GM12878 (cell line): ENCODE measurements around the gene PSMC3IP. TPM values are rescaled to one million over a fixed set of nuclear protein-coding genes. Genes with fewer than 3 reads are reported as not detected.

Source experiments
- ATAC-seq: fragments of 200-7000 bp; cut with Tn5 transposase; 3 replicates; pipeline ENCODE4 v1.9.1; 2020; ENCODE audit warnings: mild to moderate bottlenecking, moderate library complexity
- BruUV-seq: library from RNA; stranded (reverse); fragments of 400-500 nt; replicated peaks from 2 replicates; lab custom pipeline; 2021; lab: Mats Ljungman, UMichigan
- CTCF ChIA-PET: fragments of 300-600 bp; sonication (Branson Sonifier 250); formaldehyde crosslinking; extraction: SDS; loops from one replicate; lab custom pipeline; 2021; ENCODE audit warnings: inconsistent platforms; lab: Yijun Ruan, JAX
- POLR2A ChIA-PET: fragments of 350-600 bp; formaldehyde crosslinking; extraction: SDS; loops from one replicate; lab custom pipeline; 2021; ENCODE audit warnings: inconsistent platforms; lab: Charles Lee
- RAD21 ChIA-PET: fragments of 300-600 bp; sonication (Branson Sonifier 250); formaldehyde crosslinking; loops from one replicate; lab custom pipeline; 2023; ENCODE audit warnings: antibody characterized with exemption; ENCODE audit not compliant: unreplicated experiment; lab: Charles Lee
- SMC1A ChIA-PET: fragments of 300-600 bp; sonication (Branson Sonifier 250); formaldehyde crosslinking; loops from one replicate; lab custom pipeline; 2023; ENCODE audit not compliant: unreplicated experiment, uncharacterized antibody; lab: Charles Lee
- DNase-seq: peaks from one replicate; pipeline ENCODE4 v3.0.0-alpha.2; 2011; ENCODE audit warnings: low read depth, low spot score
- FAIRE-seq: peaks from 3 replicates; lab custom pipeline; 2011; peaks lifted over from hg19 to GRCh38; lab: Jason Lieb, UNC
- H2AFZ ChIP-seq: 2 replicates; pipeline ENCODE4 v1.6.0; 2011; ENCODE audit warnings: low read depth, low read length, control low read depth; ENCODE audit not compliant: control insufficient read depth
- H3K27ac ChIP-seq: 2 replicates; pipeline ENCODE4 v1.5.1; 2011; ENCODE audit warnings: control low read depth; ENCODE audit not compliant: control insufficient read depth, insufficient read depth
- H3K27me3 ChIP-seq, 2 experiments: replicated peaks in 1 of 2; 2 replicates each; pipeline versions ENCODE4 v1.6.0 to v1.6.1; 2011; ENCODE audit warnings: low read length in 1 of 2; ENCODE audit not compliant: control insufficient read depth in 2 of 2, insufficient read depth in 2 of 2
- H3K36me3 ChIP-seq, 2 experiments: 2 replicates each; pipeline ENCODE4 v1.5.1; 2011; ENCODE audit warnings: low read length in 1 of 2; ENCODE audit not compliant: control insufficient read depth in 2 of 2, insufficient read depth in 2 of 2
- H3K4me1 ChIP-seq: 2 replicates; pipeline ENCODE4 v1.6.1; 2011; ENCODE audit warnings: mild to moderate bottlenecking, low read length, moderate library complexity, mixed read lengths; ENCODE audit not compliant: control insufficient read depth, insufficient read depth
- H3K4me2 ChIP-seq: 2 replicates; pipeline ENCODE4 v1.6.0; 2011; ENCODE audit warnings: control low read depth; ENCODE audit not compliant: control insufficient read depth, insufficient read depth
- H3K4me3 ChIP-seq: fragments of 200-600 bp; sonication (generic); 2 replicates; pipeline ENCODE4 v1.5.1; 2016
- H3K79me2 ChIP-seq: 2 replicates; pipeline ENCODE4 v1.6.0; 2011; ENCODE audit warnings: low read length; ENCODE audit not compliant: control insufficient read depth, insufficient read depth
- H3K9ac ChIP-seq: 2 replicates; pipeline ENCODE4 v1.8.0; 2011; ENCODE audit warnings: low read length, control low read depth, mixed read lengths; ENCODE audit not compliant: control insufficient read depth, insufficient read depth
- H3K9me3 ChIP-seq: replicated peaks from 3 replicates; pipeline ENCODE4 v1.5.1; 2011; ENCODE audit warnings: mild to moderate bottlenecking, low read length; ENCODE audit not compliant: control insufficient read depth, insufficient read depth
- H4K20me1 ChIP-seq: 2 replicates; pipeline ENCODE4 v1.6.0; 2011; ENCODE audit not compliant: control insufficient read depth, insufficient read depth
- ATF7 ChIP-seq: fragments of 450-650 bp; IDR thresholded peaks from 2 replicates; pipeline ENCODE4 v1.6.1; 2016; ENCODE audit warnings: low read depth, mild to moderate bottlenecking
- BCL11A ChIP-seq: IDR thresholded peaks from 2 replicates; pipeline ENCODE4 v1.6.1; 2011; ENCODE audit warnings: low read depth, low read length
- FOXM1 ChIP-seq: IDR thresholded peaks from 2 replicates; pipeline ENCODE4 v1.6.1; 2012; ENCODE audit warnings: low read depth, mild to moderate bottlenecking, inconsistent platforms, low read length, moderate library complexity
- IRF4 ChIP-seq: IDR thresholded peaks from 2 replicates; pipeline ENCODE4 v1.6.1; 2011; ENCODE audit warnings: low read depth, low read length
- NR2C2 ChIP-seq: IDR thresholded peaks from 2 replicates; pipeline ENCODE4 v1.6.1; 2011; ENCODE audit warnings: borderline replicate concordance, low read depth; ENCODE audit not compliant: control insufficient read depth, insufficient read length
- RELB ChIP-seq: fragments of 450-650 bp; IDR thresholded peaks from 2 replicates; pipeline ENCODE4 v1.6.1; 2017; ENCODE audit warnings: low read depth, mild to moderate bottlenecking, moderate library complexity
- SREBF1 ChIP-seq: IDR thresholded peaks from 2 replicates; pipeline ENCODE4 v1.6.1; 2012; ENCODE audit warnings: mild to moderate bottlenecking, low read length
- WGBS: methylation state at CpG from one replicate; pipeline ENCODE4 v1.1.6; 2016; ENCODE audit warnings: low lambda C conversion rate; ENCODE audit not compliant: insufficient replicate concordance, insufficient coverage; ENCODE audit errors: missing lambda C conversion rate; 5-methylcytosine and 5-hydroxymethylcytosine counted together
- in situ Hi-C: fragments of 300-500 bp; cut with MboI; formaldehyde crosslinking; loops from 9 replicates; pipeline ENCODE4 v1.14.3; 2018; ENCODE audit warnings: mixed read lengths
- intact Hi-C: fragments of 100-400 bp; cut with micrococcal nuclease; formaldehyde crosslinking; loops from one replicate; pipeline ENCODE4 v1.14.2; 2022; ENCODE audit not compliant: unreplicated experiment
- polyA plus RNA-seq, 11 experiments: library from polyadenylated mRNA; depleted of rRNA in 4 of 11; unstranded in 6 of 11; stranded (reverse) in 5 of 11; fragments of >200 nt; fragmentation: Nextera tagmentation in 4 of 11; fragmentation: Illumina TruSeq in 1 of 11; extraction: Ambion mirVana in 4 of 11; extraction: Trizol in 1 of 11; gene quantifications; 1 replicate in 1 of 11; 2 replicates in 10 of 11; pipeline versions ENCODE4 v1.2.1 to v1.2.3, GENCODE V29; 2011 to 2016; ENCODE audit warnings: inconsistent platforms in 2 of 11, missing spikeins in 2 of 11, low read depth in 1 of 11
- total RNA-seq, 4 experiments: library from RNA; depleted of rRNA in 3 of 4; stranded (reverse); fragments of >200 nt in 3 of 4; fragmentation: Illumina TruSeq in 1 of 4; extraction: Trizol in 1 of 4; gene quantifications; 2 replicates each; pipeline versions ENCODE4 v1.2.1 to v1.2.3, GENCODE V29; 2013 to 2021
- TF ChIP-seq, protein P1 (sequence below): IDR thresholded peaks from 2 replicates; pipeline ENCODE4 v1.6.1; 2012; ENCODE audit warnings: low read depth, low read length, improper control_type of control experiment

PSMC3IP gene
- total and polyA plus RNA-seq, 10 of the 15 experiments (the other 5 are each of a cell fraction or from before 2014, with no cell fraction given), result 6.8 to 34.5 (median 17.7) TPM

- H3K4me3 ChIP-seq, result no peak overlapping the region
- no peaks in the 10 kb centered on the region; a peak in 2 of 4 replicates for H3K36me3 ChIP-seq
- SMC1A ChIA-PET, result no interaction called here
- 79% methylated on average over 8 of the region's 8 CpGs for WGBS
- CTCF ChIA-PET, result interaction anchor here (1.7 kb wide), 1 partner anchor 136 kb away, joined by 6 read pairs; no protein-coding TSS in a partner anchor
- H3K79me2 ChIP-seq, result no peaks in the 10 kb centered on the region
- no peaks in the 10 kb centered on the region for H3K9me3 ChIP-seq
- RAD21 ChIA-PET, result no interaction called here
- H3K4me1 ChIP-seq, result peaks cover 11% of the 10 kb centered on the region
- in situ Hi-C loops, result no loop called here
- H4K20me1 ChIP-seq, result no peaks in the 10 kb centered on the region
- H3K27ac ChIP-seq, result no peak overlapping the region
- no TSS peak for BruUV-seq
- POLR2A ChIA-PET, result interaction anchor here (0.6 kb wide), 1 partner anchor 302 kb away, joined by 3 read pairs; no protein-coding TSS in a partner anchor
- ATAC-seq (no peak), DNase-seq (no peak)
- TF ChIP-seq IRF4 (no peak), FOXM1 (no peak), ATF7 (no peak), BCL11A (no peak), RELB (no peak), NR2C2 (no peak), SREBF1 (no peak)
- TF ChIP-seq, protein P1, sequence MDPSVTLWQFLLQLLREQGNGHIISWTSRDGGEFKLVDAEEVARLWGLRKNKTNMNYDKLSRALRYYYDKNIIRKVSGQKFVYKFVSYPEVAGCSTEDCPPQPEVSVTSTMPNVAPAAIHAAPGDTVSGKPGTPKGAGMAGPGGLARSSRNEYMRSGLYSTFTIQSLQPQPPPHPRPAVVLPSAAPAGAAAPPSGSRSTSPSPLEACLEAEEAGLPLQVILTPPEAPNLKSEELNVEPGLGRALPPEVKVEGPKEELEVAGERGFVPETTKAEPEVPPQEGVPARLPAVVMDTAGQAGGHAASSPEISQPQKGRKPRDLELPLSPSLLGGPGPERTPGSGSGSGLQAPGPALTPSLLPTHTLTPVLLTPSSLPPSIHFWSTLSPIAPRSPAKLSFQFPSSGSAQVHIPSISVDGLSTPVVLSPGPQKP, result no peak
- TF ChIP-seq, all 136 proteins: peak for 0
- intact Hi-C loops, result loop anchor here (5.0 kb wide), 1 partner anchor 217 kb away; the partner anchor contains the start of gene RAMP2
- no peaks in the 10 kb centered on the region for H3K27me3 ChIP-seq
- H2AFZ ChIP-seq, result no peak overlapping the region
- no peak for FAIRE-seq
- H3K9ac ChIP-seq, result no peak overlapping the region
- H3K4me2 ChIP-seq, result no peak overlapping the region
These were observed 32.6 kb downstream of the PSMC3IP start for GRCh38 chr17:42544874-42545283.
